ENCODE measurements around the gene FKBP2.

- TF ChIP-seq CTCF (IDR thresholded peaks at IDR 0.05), result no peak
- TF ChIP-seq EP300 (IDR thresholded peaks at IDR 0.05), result no peak
- no peak for TF ChIP-seq POLR2AphosphoS5 (IDR thresholded peaks at IDR 0.05)
- TF ChIP-seq POLR2A (IDR thresholded peaks at IDR 0.05), result no peak
Observed at GRCh38 chr11:64285885-64286800, 45.2 kb downstream of the FKBP2 start.
